BLaER1 treated with 17β-estradiol and CSF1 and Interleukin-3, amounts not matched to agents 10 nM and 100 nM (cell line): ENCODE measurements around the gene NADK.

Experiments used
- H3K27ac ChIP-seq, 11 experiments: shearing (Covaris generic); formaldehyde crosslinking; 2 replicates each; pipeline ENCODE4 v1.8.1; 2022
- H3K27me3 ChIP-seq, 11 experiments: shearing (Covaris generic); formaldehyde crosslinking; 2 replicates each; pipeline ENCODE4 v1.8.1; 2022
- H3K36me3 ChIP-seq, 11 experiments: shearing (Covaris generic); formaldehyde crosslinking; 2 replicates each; pipeline ENCODE4 v1.8.1; 2022
- H3K4me1 ChIP-seq, 10 experiments: shearing (Covaris generic); formaldehyde crosslinking; 2 replicates each; pipeline ENCODE4 v1.8.1; 2022
- H3K4me2 ChIP-seq, 11 experiments: shearing (Covaris generic); formaldehyde crosslinking; 2 replicates each; pipeline ENCODE4 v1.8.1; 2022
- H3K4me3 ChIP-seq, 10 experiments: shearing (Covaris generic); formaldehyde crosslinking; 2 replicates each; pipeline ENCODE4 v1.8.1; 2022
- H3K9ac ChIP-seq, 11 experiments: shearing (Covaris generic); formaldehyde crosslinking; 2 replicates each; pipeline ENCODE4 v1.8.1; 2022
- H3K9me3 ChIP-seq, 11 experiments: shearing (Covaris generic); formaldehyde crosslinking; replicated peaks in 1 of 11; 2 replicates each; pipeline ENCODE4 v1.8.1; 2022
- H4K20me1 ChIP-seq, 11 experiments: shearing (Covaris generic); formaldehyde crosslinking; 2 replicates each; pipeline ENCODE4 v1.8.1; 2022
- Cebpa-rat ChIP-seq, 11 experiments: shearing (Covaris generic); IDR thresholded peaks; 2 replicates each; pipeline ENCODE4 v1.8.1; 2022

The NADK gene

DNA sequence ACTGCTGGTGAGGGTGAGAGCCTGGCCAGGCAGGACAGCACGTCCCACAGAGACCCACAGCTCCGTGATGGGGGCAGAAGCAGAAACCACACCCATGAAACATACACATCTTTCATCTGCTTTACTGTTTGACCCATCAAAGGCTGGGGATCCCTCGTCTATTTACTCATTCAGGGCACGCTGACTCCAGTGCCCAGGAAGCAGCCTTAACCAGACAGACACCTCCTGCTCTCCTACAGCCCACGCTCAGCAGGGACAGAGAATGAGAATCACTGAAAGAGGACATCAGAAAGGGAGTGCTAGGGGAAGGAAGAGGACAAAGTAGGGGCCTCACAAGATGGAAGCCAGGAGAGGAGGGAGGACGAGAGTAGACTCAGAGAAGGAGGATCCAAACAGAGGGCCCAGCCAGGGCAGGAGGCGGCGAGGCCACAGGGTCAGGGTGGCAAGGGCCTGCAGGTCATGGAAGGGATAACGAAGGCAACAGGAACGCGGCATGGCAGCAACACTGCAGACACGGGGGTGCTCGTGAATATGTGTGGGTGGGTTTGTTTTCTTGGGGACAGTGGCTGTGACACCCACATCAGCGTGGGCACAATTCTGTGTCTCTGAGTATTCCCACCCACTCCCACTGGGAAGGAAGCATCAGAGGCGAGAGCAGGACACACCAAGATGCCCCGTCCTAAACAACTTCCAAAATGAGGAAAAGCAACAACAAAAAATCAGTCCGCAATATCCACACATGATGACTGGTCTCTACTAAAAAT is 15.4 kb upstream of the NADK start:
- Histone ChIP-seq H3K4me3 (no peak overlapping the region), H3K27me3 (no peaks in the 10 kb centered on the region), H4K20me1 (peaks cover 93 to 100% (median 100%) of the 10 kb centered on the region in 11 experiments), H3K4me1 (peaks cover 23 to 50% (median 35%) of the 10 kb centered on the region in 10 experiments), H3K9me3 (no peaks in the 10 kb centered on the region), H3K4me2 (no peak overlapping the region), H3K36me3 (peaks cover 99 to 100% (median 100%) of the 10 kb centered on the region in 11 experiments), H3K27ac (peak overlapping the region in 6 of 11 experiments; percentile 10 to 44 (median 23); a peak in 8 of 22 replicates), H3K9ac (peak overlapping the region in 4 of 11 experiments; percentile 7 to 22 (median 16); a peak in 3 of 22 replicates)
- TF ChIP-seq Cebpa-rat (IDR thresholded peaks at IDR 0.05) = no peak

DNA sequence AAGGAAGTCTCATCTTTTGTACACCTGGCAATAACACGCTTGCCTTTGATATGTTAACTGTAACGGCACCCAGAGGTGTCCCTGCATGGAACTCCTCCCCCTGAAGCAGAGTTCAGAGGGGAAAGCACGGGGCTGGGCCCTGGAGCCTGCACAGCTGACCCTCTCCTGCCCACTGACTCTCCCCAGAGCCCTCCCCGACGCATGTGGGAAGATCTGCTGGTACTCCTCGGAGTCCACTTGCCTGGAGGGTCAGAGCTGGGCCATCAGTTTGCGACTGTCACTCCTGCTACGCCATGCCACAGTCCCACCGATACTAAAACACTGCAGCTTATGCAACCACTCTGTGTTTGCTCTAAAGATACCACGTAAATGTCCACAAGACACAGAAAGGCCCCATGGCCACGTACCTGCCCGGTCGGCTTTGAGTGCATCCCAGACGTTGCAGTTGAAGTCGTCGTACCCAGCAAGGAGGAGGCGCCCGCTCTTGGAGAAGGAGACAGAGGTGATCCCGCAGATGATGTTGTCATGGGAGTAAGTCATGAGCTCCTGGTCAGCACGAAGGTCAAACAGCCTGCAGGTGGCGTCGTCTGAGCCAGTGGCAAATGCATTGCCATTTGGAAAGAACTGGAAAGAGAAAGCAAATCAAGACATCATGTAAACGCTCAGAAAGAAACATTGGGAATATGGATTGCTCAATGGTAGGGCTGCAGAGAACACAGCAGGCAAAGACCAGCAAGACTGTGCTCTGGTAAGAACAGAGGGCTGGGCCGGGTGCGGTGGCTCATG is 10.6 kb upstream of the NADK start:
- no peaks in the 10 kb centered on the region for H3K9me3 ChIP-seq
- peak overlapping the region in 7 of 10 experiments; percentile 8 to 50 (median 17); a peak in 6 of 20 replicates for H3K4me3 ChIP-seq
- peaks cover 65 to 97% (median 80%) of the 10 kb centered on the region in 11 experiments for H4K20me1 ChIP-seq
- no peaks in the 10 kb centered on the region for H3K27me3 ChIP-seq
- peak in 2 of 11 experiments; percentile 23 to 62; a peak in 3 of 22 replicates for TF ChIP-seq Cebpa-rat (IDR thresholded peaks at IDR 0.05)
- peak overlapping the region in 10 of 11 experiments; percentile 31 to 100 (median 76); a peak in 19 of 22 replicates for H3K27ac ChIP-seq
- H3K9ac ChIP-seq = peak overlapping the region; percentile 5 to 74 (median 63); a peak in 20 of 22 replicates
- H3K4me1 ChIP-seq = peaks cover 64 to 86% (median 79%) of the 10 kb centered on the region in 10 experiments
- peaks cover 93 to 98% (median 94%) of the 10 kb centered on the region in 11 experiments for H3K36me3 ChIP-seq
- H3K4me2 ChIP-seq = peak overlapping the region; percentile 43 to 96 (median 81)

DNA sequence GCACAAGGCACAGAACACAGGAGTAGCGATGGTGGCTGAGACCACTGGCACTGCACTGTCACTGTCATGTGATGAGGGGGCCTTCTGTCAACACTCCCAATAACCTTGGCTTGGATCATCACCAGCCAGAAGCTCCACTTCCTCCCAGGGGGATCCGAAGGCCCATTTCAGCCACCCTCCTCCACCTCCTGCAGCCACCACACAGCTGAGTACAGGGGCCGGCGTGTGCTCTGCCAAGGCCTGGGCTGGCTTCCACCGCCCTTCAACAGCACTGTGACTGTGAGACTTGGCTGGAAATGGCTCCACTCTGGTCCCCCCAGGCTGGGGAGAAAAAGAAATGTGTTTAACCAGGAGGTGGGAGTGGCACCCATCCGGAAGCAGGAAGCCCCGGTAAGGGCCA is 9.9 kb upstream of the NADK start:
- Histone ChIP-seq H4K20me1 (peaks cover 58 to 97% (median 80%) of the 10 kb centered on the region in 11 experiments), H3K4me3 (peak overlapping the region in 7 of 10 experiments; percentile 8 to 50 (median 17); a peak in 6 of 20 replicates), H3K36me3 (peaks cover 86 to 91% (median 87%) of the 10 kb centered on the region in 11 experiments)

DNA sequence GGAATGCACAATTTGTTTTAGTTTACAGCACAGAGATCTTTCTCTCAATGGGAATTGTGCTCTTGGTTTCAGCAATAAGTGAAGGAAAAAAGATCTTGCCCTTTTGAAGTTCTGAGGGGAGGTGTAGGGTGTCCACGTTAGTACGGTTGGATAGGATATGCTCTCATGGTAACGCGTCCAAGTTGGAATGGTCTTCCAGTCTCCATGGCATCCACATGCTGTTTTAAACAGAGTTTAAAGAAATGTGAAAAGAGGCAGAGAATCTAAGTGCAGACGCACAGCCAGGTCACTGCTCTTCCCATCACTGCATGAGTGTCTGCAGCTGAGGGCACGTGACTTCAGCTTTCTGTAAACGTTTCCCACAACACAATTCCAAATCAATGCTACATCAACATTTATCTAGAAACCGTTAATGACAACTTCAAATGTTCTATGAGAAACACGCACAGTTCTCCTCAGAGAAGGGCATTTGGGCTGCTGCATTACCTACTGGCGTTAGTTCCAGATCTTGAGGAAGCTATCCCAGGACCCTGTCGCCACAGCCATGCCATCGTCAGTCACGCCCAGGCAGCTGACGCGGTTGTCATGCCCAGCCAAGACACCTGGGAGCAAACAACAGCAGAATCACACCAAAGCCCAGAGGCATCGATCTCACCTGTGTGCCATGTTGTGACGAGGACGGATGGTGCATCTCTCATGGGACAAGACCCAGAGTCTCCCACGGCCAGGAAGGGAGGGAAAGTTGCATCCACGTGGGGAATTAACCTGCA is 8.8 kb upstream of the NADK start:
- Histone ChIP-seq H3K9ac (peak overlapping the region in 10 of 11 experiments; percentile 5 to 74 (median 65); a peak in 16 of 22 replicates), H3K27me3 (no peaks in the 10 kb centered on the region), H3K4me2 (peak overlapping the region in 9 of 11 experiments; percentile 63 to 96 (median 83); a peak in 19 of 22 replicates), H3K36me3 (peaks cover 75 to 79% (median 76%) of the 10 kb centered on the region in 11 experiments), H3K4me1 (peaks cover 82 to 100% (median 95%) of the 10 kb centered on the region in 10 experiments), H3K27ac (peak overlapping the region in 10 of 11 experiments; percentile 31 to 100 (median 76); a peak in 17 of 22 replicates), H3K4me3 (no peak overlapping the region), H3K9me3 (no peaks in the 10 kb centered on the region), H4K20me1 (peaks cover 47 to 91% (median 70%) of the 10 kb centered on the region in 11 experiments)
- no peak for TF ChIP-seq Cebpa-rat (IDR thresholded peaks at IDR 0.05)

More for the DNA sequence above, 9.9 kb upstream of the NADK start:
- peak overlapping the region; percentile 5 to 74 (median 63); a peak in 20 of 22 replicates for H3K9ac ChIP-seq
- peak overlapping the region; percentile 43 to 96 (median 81) for H3K4me2 ChIP-seq
- H3K9me3 ChIP-seq = no peaks in the 10 kb centered on the region
- H3K4me1 ChIP-seq = peaks cover 71 to 93% (median 84%) of the 10 kb centered on the region in 10 experiments
- TF ChIP-seq Cebpa-rat (IDR thresholded peaks at IDR 0.05) = no peak
- peak overlapping the region in 10 of 11 experiments; percentile 31 to 100 (median 76); a peak in 19 of 22 replicates for H3K27ac ChIP-seq
- no peaks in the 10 kb centered on the region for H3K27me3 ChIP-seq

DNA sequence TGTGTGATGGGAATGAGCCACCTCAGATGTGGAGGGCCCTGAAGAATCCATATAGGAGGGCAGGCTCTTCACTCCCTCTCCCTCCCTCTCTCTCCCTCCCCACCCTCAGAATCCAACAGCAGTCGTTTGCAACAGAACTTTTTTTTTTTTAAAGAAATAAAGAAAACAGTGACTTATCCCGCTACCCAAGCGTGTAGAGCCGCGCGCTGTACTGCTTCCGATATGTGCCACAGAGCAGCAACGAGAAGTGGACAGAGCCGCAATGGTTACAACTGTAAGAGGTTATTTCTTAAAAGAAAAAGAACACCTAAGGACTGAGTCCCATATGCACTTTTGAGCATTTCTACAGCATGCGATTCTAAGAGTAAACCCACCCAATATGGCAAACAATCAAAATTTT is 7.4 kb upstream of the NADK start:
- Histone ChIP-seq H3K27ac (peak overlapping the region in 5 of 11 experiments; percentile 45 to 100 (median 79); a peak in 6 of 22 replicates), H3K36me3 (peaks cover 61 to 66% (median 63%) of the 10 kb centered on the region in 11 experiments), H3K27me3 (no peaks in the 10 kb centered on the region), H4K20me1 (peaks cover 34 to 77% (median 58%) of the 10 kb centered on the region in 11 experiments; a peak in 21 of 22 replicates), H3K4me3 (no peak overlapping the region), H3K9me3 (no peaks in the 10 kb centered on the region), H3K9ac (peak overlapping the region in 2 of 11 experiments; percentile 5 to 42; a peak in 2 of 22 replicates), H3K4me1 (peaks cover 93 to 100% (median 100%) of the 10 kb centered on the region in 10 experiments), H3K4me2 (peak overlapping the region in 8 of 11 experiments; percentile 44 to 99 (median 94); a peak in 8 of 22 replicates)
- no peak for TF ChIP-seq Cebpa-rat (IDR thresholded peaks at IDR 0.05)

DNA sequence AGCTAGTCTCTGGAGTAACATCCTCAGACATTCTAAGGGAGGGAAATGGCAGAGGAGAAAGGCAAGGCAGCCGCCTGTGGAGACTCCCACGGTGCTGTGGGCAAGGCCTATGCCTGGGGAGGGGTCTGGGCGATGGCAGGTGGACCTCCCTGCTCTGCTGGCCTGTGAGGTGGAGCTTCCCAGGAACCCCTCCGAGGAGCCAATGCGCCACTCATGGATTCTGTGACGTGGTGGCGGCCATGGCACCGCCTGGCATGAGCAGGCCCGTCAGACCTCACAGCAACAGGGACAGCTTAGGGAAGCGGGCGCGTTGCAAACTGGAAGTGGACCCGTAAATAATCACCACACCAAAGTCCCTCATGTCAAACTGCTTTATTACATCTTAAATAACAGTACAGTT is 6.7 kb upstream of the NADK start:
- Histone ChIP-seq H3K4me1 (peaks cover 92 to 100% (median 100%) of the 10 kb centered on the region in 10 experiments), H3K4me2 (peak overlapping the region; percentile 3 to 99 (median 93); a peak in 19 of 22 replicates), H3K4me3 (no peak overlapping the region), H3K9ac (peak overlapping the region in 6 of 11 experiments; percentile 14 to 30 (median 24); a peak in 4 of 22 replicates), H3K27ac (peak overlapping the region in 10 of 11 experiments; percentile 13 to 100 (median 45); a peak in 16 of 22 replicates), H4K20me1 (peaks cover 26 to 70% (median 51%) of the 10 kb centered on the region in 11 experiments; a peak in 21 of 22 replicates), H3K27me3 (no peaks in the 10 kb centered on the region), H3K9me3 (no peaks in the 10 kb centered on the region), H3K36me3 (peaks cover 54 to 59% (median 55%) of the 10 kb centered on the region in 11 experiments)
- no peak for TF ChIP-seq Cebpa-rat (IDR thresholded peaks at IDR 0.05)

DNA sequence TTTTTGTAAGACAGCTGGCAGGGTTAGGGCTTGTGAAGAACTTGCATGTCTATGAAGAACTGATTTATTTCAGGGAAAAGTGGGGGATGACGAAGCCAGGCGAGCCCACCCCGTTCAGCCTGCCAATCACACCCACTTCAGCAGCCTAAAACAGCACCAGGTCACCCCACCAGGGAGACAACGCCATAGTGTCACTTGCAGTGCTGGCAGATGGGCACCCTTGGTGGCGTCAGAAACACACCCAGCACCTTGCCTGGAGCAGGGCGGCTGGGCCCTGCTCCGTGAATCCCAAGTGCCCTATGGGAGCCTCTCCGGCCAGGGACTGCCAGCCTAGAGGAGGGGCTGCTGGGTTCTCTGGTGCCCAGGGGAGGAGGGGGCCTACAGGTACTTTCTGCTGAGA is 5.0 kb upstream of the NADK start:
- no peaks in the 10 kb centered on the region for H3K9me3 ChIP-seq
- H3K36me3 ChIP-seq = peaks cover 39 to 42% (median 39%) of the 10 kb centered on the region in 11 experiments
- peaks cover 11 to 58% (median 36%) of the 10 kb centered on the region in 11 experiments; a peak in 21 of 22 replicates for H4K20me1 ChIP-seq
- H3K9ac ChIP-seq = peak overlapping the region; percentile 61 to 100 (median 98)
- no peak for TF ChIP-seq Cebpa-rat (IDR thresholded peaks at IDR 0.05)
- H3K27ac ChIP-seq = peak overlapping the region; percentile 19 to 100 (median 99); a peak in 21 of 22 replicates
- H3K4me3 ChIP-seq = peak overlapping the region in 6 of 10 experiments; percentile 1 to 97 (median 15); a peak in 8 of 20 replicates
- H3K27me3 ChIP-seq = no peaks in the 10 kb centered on the region
- peak overlapping the region; percentile 86 to 99 (median 95) for H3K4me2 ChIP-seq
- H3K4me1 ChIP-seq = peaks cover 76 to 99% (median 95%) of the 10 kb centered on the region in 10 experiments
